ENCODE measurements around the gene CCDC188.
A peak's percentile ranks its signal among the peaks of the same experiment; 100 is the strongest.
"Not testable (repeated sequence)": the region's sequence is repeated elsewhere in the genome, so short reads cannot be mapped to it uniquely, and the experiment has no call there.

Gene CCDC188

GRCh38 chr22:20169253-20169822 lies 18.5 kb upstream of the CCDC188 start:
- no peak for DNase-seq (ENCODE audit: low read depth)

GRCh38 chr22:20167643-20168322 lies 16.9 kb upstream of the CCDC188 start:
- DNase-seq (ENCODE audit: low read depth), result no peak

GRCh38 chr22:20166703-20167102 lies 15.8 kb upstream of the CCDC188 start:
- DNase-seq (ENCODE audit: low read depth), result no peak

GRCh38 chr22:20165913-20166312 lies 15.1 kb upstream of the CCDC188 start:
- DNase-seq (ENCODE audit: low read depth), result no peak

GRCh38 chr22:20165421-20165820 lies 14.6 kb upstream of the CCDC188 start:
- DNase-seq (ENCODE audit: low read depth), result no peak

- DNase-seq (ENCODE audit: low read depth), result no peak
Measured at GRCh38 chr22:20164863-20165262, 14.0 kb upstream of the CCDC188 start.

- DNase-seq (ENCODE audit: low read depth), result no peak
Measured at GRCh38 chr22:20160041-20160440, 9.2 kb upstream of the CCDC188 start.

- DNase-seq (ENCODE audit: low read depth), result not testable (repeated sequence)
Measured at GRCh38 chr22:20159531-20159930, 8.7 kb upstream of the CCDC188 start.

- DNase-seq (ENCODE audit: low read depth), result no peak
Measured at GRCh38 chr22:20159076-20159475, 8.2 kb upstream of the CCDC188 start.

GRCh38 chr22:20158391-20159036 lies 7.7 kb upstream of the CCDC188 start:
- no peak for DNase-seq (ENCODE audit: low read depth)

- no peak for DNase-seq (ENCODE audit: low read depth)
Measured at GRCh38 chr22:20157430-20158183, 6.8 kb upstream of the CCDC188 start.

GRCh38 chr22:20156611-20157429 lies 6.0 kb upstream of the CCDC188 start:
- peak; percentile 70 for DNase-seq (ENCODE audit: low read depth)

- no peak for DNase-seq (ENCODE audit: low read depth)
Measured at GRCh38 chr22:20156042-20156389, 5.2 kb upstream of the CCDC188 start.

GRCh38 chr22:20155330-20156041 lies 4.6 kb upstream of the CCDC188 start:
- DNase-seq (ENCODE audit: low read depth), result no peak

GRCh38 chr22:20154602-20155187 lies 3.8 kb upstream of the CCDC188 start:
- DNase-seq (ENCODE audit: low read depth), result no peak

GRCh38 chr22:20153945-20154344 lies 3.1 kb upstream of the CCDC188 start:
- no peak for DNase-seq (ENCODE audit: low read depth)

GRCh38 chr22:20152464-20152890 lies 1.6 kb upstream of the CCDC188 start:
- no peak for DNase-seq (ENCODE audit: low read depth)

- DNase-seq (ENCODE audit: low read depth), result no peak
Measured at GRCh38 chr22:20151276-20151588, 377 bp upstream of the CCDC188 start.

GRCh38 chr22:20149257-20150250 lies 1.3 kb downstream of the CCDC188 start:
- no peak for DNase-seq (ENCODE audit: low read depth)

- no peak for DNase-seq (ENCODE audit: low read depth)
Measured at GRCh38 chr22:20148414-20148813, 2.4 kb downstream of the CCDC188 start.

All from activated T-helper 1 cell treated with Interleukin-2 at 50 U/mL for 16 hours (primary cell).